H1 (cell line): ENCODE results near the gene LPCAT3.

Experiments used
- ASH2L ChIP-seq: fragments of 200-600, 300-600 bp; sonication (generic); IDR thresholded peaks from one replicate; pipeline ENCODE4 v1.7.1; 2017; ENCODE audit warnings: low read length
- CEBPB ChIP-seq: IDR thresholded peaks from 2 replicates; pipeline ENCODE4 v1.6.1; 2012; ENCODE audit warnings: low read depth, low read length
- CTCF ChIP-seq, 3 experiments: IDR thresholded peaks; 1 replicate in 2 of 3; 2 replicates in 1 of 3; pipeline versions ENCODE4 v1.5.1 to v1.6.1; 2011; ENCODE audit warnings: low read length in 3 of 3, mild to moderate bottlenecking in 3 of 3, inconsistent platforms in 2 of 3, low read depth in 1 of 3, moderate library complexity in 1 of 3; ENCODE audit not compliant: insufficient read depth in 1 of 3; ENCODE audit errors: control extremely low read depth in 1 of 3
- KDM1A ChIP-seq: fragments of 200-600, 300-600 bp; sonication (generic); IDR thresholded peaks from 2 replicates; pipeline ENCODE4 v1.7.1; 2016; ENCODE audit warnings: mild to moderate bottlenecking, low read length, borderline replicate concordance
- NANOG ChIP-seq: IDR thresholded peaks from 2 replicates; pipeline ENCODE4 v1.6.1; 2011; ENCODE audit warnings: low read length, low read depth, mild to moderate bottlenecking, inconsistent platforms; ENCODE audit not compliant: insufficient read depth, poor library complexity, severe bottlenecking

- TF ChIP-seq KDM1A (no peak), CEBPB (no peak), CTCF (IDR thresholded peaks at IDR 0.05; ENCODE audit: control extremely low read depth in 1 of 3, insufficient read depth in 1 of 3, low read depth in 1 of 3, low read length in 3 of 3) (no peak), NANOG (no peak), ASH2L (no peak)
Measured at GRCh38 chr12:6964605-6965025, 53.7 kb downstream of the LPCAT3 start.
